Thyroid gland (tissue), 4 donors: ENCODE results near the gene CXCR6. TPM values are rescaled to one million over a fixed set of nuclear protein-coding genes. Genes with fewer than 3 reads are reported as not detected.

Experiments used
- DNase-seq, 2 donors: peaks; one replicate each; pipeline ENCODE4 v3.0.0-alpha.2; 2019
- H3K27ac ChIP-seq, 3 donors: fragments of 200-600 bp; sonication (generic); 1 replicate in 2 of 3; 2 replicates in 1 of 3; pipeline ENCODE4 v1.5.1; 2016 to 2019; ENCODE audit warnings: mild to moderate bottlenecking in 1 of 3, moderate library complexity in 1 of 3
- H3K27me3 ChIP-seq: fragments of 200-600 bp; sonication (generic); one replicate; pipeline ENCODE4 v1.5.1; 2019
- H3K36me3 ChIP-seq, 2 donors: fragments of 200-600 bp; sonication (generic); one replicate each; pipeline ENCODE4 v1.5.1; 2016 to 2019
- H3K4me1 ChIP-seq, 2 donors: fragments of 200-600 bp; sonication (generic); one replicate each; pipeline ENCODE4 v1.5.1; 2017 to 2019
- H3K4me3 ChIP-seq, 3 donors: fragments of 200-600 bp; sonication (generic); replicated peaks in 1 of 3; 1 replicate in 2 of 3; 2 replicates in 1 of 3; pipeline ENCODE4 v1.5.1; 2016; ENCODE audit warnings: mild to moderate bottlenecking in 1 of 3
- H3K9me3 ChIP-seq: fragments of 200-600 bp; sonication (generic); one replicate; pipeline ENCODE4 v1.5.1; 2017
- POLR2A ChIP-seq, 2 donors: fragments of 450-650 bp; IDR thresholded peaks; one replicate each; pipeline ENCODE4 v1.6.1; 2017; ENCODE audit warnings: antibody characterized with exemption in 2 of 2, mild to moderate bottlenecking in 2 of 2, moderate library complexity in 1 of 2
- whole genome bisulfite sequencing, 2 donors: methylation state at CpG; one replicate each; pipeline ENCODE4 v1.1.5; 2017; 5-methylcytosine and 5-hydroxymethylcytosine counted together
- intact Hi-C: fragments of 100-400 bp; cut with DNase I; formaldehyde crosslinking; loops from one replicate; pipeline ENCODE4 v1.15.1; 2023
- total RNA-seq, 4 donors: library from RNA; depleted of rRNA; stranded (reverse); fragments of >200 nt; gene quantifications; one replicate each; pipeline ENCODE4 v1.2.3, GENCODE V29; 2016
- TF ChIP-seq, protein P1 (sequence below), 6 experiments: fragments of 200-600 bp in 3 of 6; fragments of 450-650 bp in 3 of 6; sonication (generic) in 3 of 6; IDR thresholded peaks; one replicate each; pipeline ENCODE4 v1.5.1; 2016 to 2019; ENCODE audit warnings: antibody characterized with exemption in 6 of 6, mild to moderate bottlenecking in 2 of 6, inconsistent platforms in 1 of 6, moderate library complexity in 1 of 6

Gene CXCR6
- total RNA-seq, 4 donors from 2014 or later, result 2.1 to 4.4 (median 3.4) TPM

DNA sequence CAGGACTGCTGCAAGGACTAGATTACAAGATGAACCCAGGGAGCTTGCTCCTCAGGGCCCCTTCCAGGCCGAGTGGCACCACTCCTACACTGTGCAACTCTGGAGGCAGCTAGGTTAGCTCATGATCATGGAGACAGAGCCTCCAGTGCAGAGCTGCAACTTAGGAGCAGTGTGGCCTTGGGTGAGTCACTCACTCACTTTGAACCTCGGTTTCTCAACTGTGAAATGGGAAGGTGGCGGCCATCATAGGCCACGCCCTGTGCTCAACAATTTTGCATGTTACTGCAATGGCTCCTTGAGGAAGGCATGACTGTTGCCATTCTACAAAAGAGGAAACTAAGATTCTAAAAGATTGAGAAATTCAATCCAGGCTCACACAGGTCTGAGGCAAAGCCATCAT, 11.2 kb upstream of the CXCR6 start:
- H3K27me3 ChIP-seq, result no peaks in the 10 kb centered on the region
- H3K9me3 ChIP-seq, result no peaks in the 10 kb centered on the region
- no peak for DNase-seq
- no peak overlapping the region for H3K4me3 ChIP-seq
- H3K27ac ChIP-seq, result no peak overlapping the region
- intact Hi-C loops, result no loop called here
- no peaks in the 10 kb centered on the region for H3K4me1 ChIP-seq
- WGBS, 2 donors, result 95 to 98% methylated on average over 3 to 4 of the region's 4 CpGs
- peaks cover 72 to 76% of the 10 kb centered on the region in 2 donors for H3K36me3 ChIP-seq
- TF ChIP-seq, protein P1, sequence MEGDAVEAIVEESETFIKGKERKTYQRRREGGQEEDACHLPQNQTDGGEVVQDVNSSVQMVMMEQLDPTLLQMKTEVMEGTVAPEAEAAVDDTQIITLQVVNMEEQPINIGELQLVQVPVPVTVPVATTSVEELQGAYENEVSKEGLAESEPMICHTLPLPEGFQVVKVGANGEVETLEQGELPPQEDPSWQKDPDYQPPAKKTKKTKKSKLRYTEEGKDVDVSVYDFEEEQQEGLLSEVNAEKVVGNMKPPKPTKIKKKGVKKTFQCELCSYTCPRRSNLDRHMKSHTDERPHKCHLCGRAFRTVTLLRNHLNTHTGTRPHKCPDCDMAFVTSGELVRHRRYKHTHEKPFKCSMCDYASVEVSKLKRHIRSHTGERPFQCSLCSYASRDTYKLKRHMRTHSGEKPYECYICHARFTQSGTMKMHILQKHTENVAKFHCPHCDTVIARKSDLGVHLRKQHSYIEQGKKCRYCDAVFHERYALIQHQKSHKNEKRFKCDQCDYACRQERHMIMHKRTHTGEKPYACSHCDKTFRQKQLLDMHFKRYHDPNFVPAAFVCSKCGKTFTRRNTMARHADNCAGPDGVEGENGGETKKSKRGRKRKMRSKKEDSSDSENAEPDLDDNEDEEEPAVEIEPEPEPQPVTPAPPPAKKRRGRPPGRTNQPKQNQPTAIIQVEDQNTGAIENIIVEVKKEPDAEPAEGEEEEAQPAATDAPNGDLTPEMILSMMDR (IDR thresholded peaks at IDR 0.05), result no peak
- TF ChIP-seq POLR2A (IDR thresholded peaks at IDR 0.05), result no peak

DNA sequence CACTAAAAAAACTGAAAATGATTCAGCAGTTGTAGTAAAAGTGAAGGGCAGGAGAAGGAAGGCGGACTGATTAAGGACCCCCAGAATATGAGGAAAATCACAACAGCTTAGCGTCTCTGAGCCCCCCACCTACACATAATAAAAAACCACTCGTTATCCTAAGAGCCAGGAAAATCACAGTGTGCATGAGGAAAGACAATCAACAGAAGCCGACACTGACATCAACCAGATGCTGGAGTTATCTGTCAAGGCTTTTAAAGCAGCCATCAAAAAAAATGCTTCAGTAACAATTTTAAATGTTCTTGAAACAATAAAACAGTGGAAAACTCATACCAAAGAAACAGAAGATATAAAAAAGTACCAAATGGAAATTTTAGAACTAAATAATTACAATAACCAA, 9.7 kb upstream of the CXCR6 start:
- intact Hi-C loops, result no loop called here
- DNase-seq, result no peak
- H3K27ac ChIP-seq, result no peak overlapping the region
- TF ChIP-seq POLR2A (IDR thresholded peaks at IDR 0.05), result no peak
- TF ChIP-seq, protein P1 (IDR thresholded peaks at IDR 0.05), result no peak
- peaks cover 68% of the 10 kb centered on the region in 2 donors for H3K36me3 ChIP-seq
- no peak overlapping the region for H3K4me3 ChIP-seq
- H3K9me3 ChIP-seq, result no peaks in the 10 kb centered on the region
- 89 to 96% methylated on average over 4 of the region's 4 CpGs for WGBS, 2 donors
- H3K4me1 ChIP-seq, result no peaks in the 10 kb centered on the region
- H3K27me3 ChIP-seq, result no peaks in the 10 kb centered on the region

- TF ChIP-seq POLR2A (IDR thresholded peaks at IDR 0.05), result no peak
- TF ChIP-seq, protein P1 (IDR thresholded peaks at IDR 0.05), result no peak
- no peaks in the 10 kb centered on the region for H3K27me3 ChIP-seq
- peaks cover 41 to 42% of the 10 kb centered on the region in 2 donors for H3K36me3 ChIP-seq
- no peak overlapping the region for H3K4me3 ChIP-seq
- 88 to 93% methylated on average over 9 of the region's 9 CpGs for WGBS, 2 donors
- intact Hi-C loops, result no loop called here
- DNase-seq, result no peak
- no peaks in the 10 kb centered on the region for H3K9me3 ChIP-seq
- no peak overlapping the region for H3K27ac ChIP-seq
- peaks cover 19 to 24% of the 10 kb centered on the region in 2 donors for H3K4me1 ChIP-seq
Measured at GRCh38 chr3:45936261-45936660, 7.0 kb upstream of the CXCR6 start.

- TF ChIP-seq POLR2A (IDR thresholded peaks at IDR 0.05), result no peak
- Histone ChIP-seq H3K27me3 (no peaks in the 10 kb centered on the region), H3K9me3 (no peaks in the 10 kb centered on the region), H3K4me1 (peaks cover 19 to 24% of the 10 kb centered on the region in 2 donors), H3K27ac (no peak overlapping the region), H3K4me3 (no peak overlapping the region), H3K36me3 (peaks cover 34 to 36% of the 10 kb centered on the region in 2 donors)
- WGBS, 2 donors, result 84 to 87% methylated on average over 8 of the region's 8 CpGs
- intact Hi-C loops, result loop anchor here (2.0 kb wide), 1 partner anchor 141 kb away; no protein-coding TSS in a partner anchor
- DNase-seq, result no peak
Measured at GRCh38 chr3:45937206-45938042, 5.8 kb upstream of the CXCR6 start.

DNA sequence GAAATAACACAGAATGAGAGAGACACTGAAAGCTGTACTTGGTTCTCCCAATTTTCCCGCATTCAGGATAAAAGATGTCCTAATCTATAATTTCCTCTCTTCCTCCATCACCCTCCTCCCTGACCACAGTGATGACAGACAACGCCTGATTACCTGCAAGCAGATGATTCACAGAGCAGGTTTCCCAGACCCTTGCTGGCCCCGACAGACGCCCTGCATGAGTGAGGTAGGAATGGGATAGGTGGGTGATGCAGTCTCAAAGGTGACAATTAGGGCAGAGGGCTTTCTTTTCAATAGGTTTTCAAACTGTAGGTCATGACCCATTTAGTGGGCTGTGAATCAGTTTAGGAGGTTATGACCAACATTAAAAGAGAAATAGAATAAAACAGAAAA, 5.2 kb upstream of the CXCR6 start:
- Histone ChIP-seq H3K4me1 (peaks cover 19 to 24% of the 10 kb centered on the region in 2 donors), H3K36me3 (peaks cover 30 to 31% of the 10 kb centered on the region in 2 donors), H3K9me3 (no peaks in the 10 kb centered on the region), H3K27me3 (no peaks in the 10 kb centered on the region), H3K27ac (no peak overlapping the region), H3K4me3 (no peak overlapping the region)
- intact Hi-C loops, result loop anchor here (2.0 kb wide), 1 partner anchor 141 kb away; no protein-coding TSS in a partner anchor
- no peak for DNase-seq
- 97 to 99% methylated on average over 4 of the region's 4 CpGs for WGBS, 2 donors
- TF ChIP-seq, protein P1 (IDR thresholded peaks at IDR 0.05), result no peak
- TF ChIP-seq POLR2A (IDR thresholded peaks at IDR 0.05), result no peak
